WERI-Rb-1 (cell line): ENCODE data around the gene CDKN2B-AS1.

Experiments used
- DNase-seq: peaks from one replicate; pipeline ENCODE4 v3.0.0-alpha.2; 2020
- H3K27ac ChIP-seq: fragments of 250-450 bp; sonication (Bioruptor Pico); 2 replicates; pipeline ENCODE4 v1.5.1; 2020; ENCODE audit warnings: mild to moderate bottlenecking, moderate library complexity
- H3K27me3 ChIP-seq: fragments of 250-450 bp; sonication (Bioruptor Pico); 2 replicates; pipeline ENCODE4 v1.5.1; 2021; ENCODE audit warnings: mild to moderate bottlenecking, low read depth, moderate library complexity; ENCODE audit not compliant: insufficient read depth, severe bottlenecking
- H3K36me3 ChIP-seq: fragments of 250-450 bp; sonication (Bioruptor Pico); 2 replicates; pipeline ENCODE4 v1.5.1; 2020; ENCODE audit warnings: mild to moderate bottlenecking, moderate library complexity
- H3K4me3 ChIP-seq: 2 replicates; pipeline ENCODE4 v1.5.1; 2011; ENCODE audit warnings: low read depth, mild to moderate bottlenecking, control low read depth, low read length
- H3K9me3 ChIP-seq: fragments of 250-450 bp; sonication (Bioruptor Pico); 2 replicates; pipeline ENCODE4 v1.5.1; 2021; ENCODE audit warnings: mild to moderate bottlenecking, moderate library complexity; ENCODE audit not compliant: severe bottlenecking
- CTCF ChIP-seq: IDR thresholded peaks from 2 replicates; pipeline ENCODE4 v1.5.1; 2011; ENCODE audit warnings: low read depth, mild to moderate bottlenecking, control low read depth, inconsistent platforms, low read length

The CDKN2B-AS1 gene

GRCh38 chr9:22112870-22113821 lies 118.6 kb downstream of the CDKN2B-AS1 start:
- Histone ChIP-seq H3K9me3 (no peaks in the 10 kb centered on the region), H3K36me3 (no peaks in the 10 kb centered on the region), H3K4me3 (no peak overlapping the region), H3K27ac (no peak overlapping the region), H3K27me3 (no peaks in the 10 kb centered on the region)
- TF ChIP-seq CTCF = no peak
- DNase-seq = peak; percentile 10

GRCh38 chr9:22114956-22115355 lies 120.4 kb downstream of the CDKN2B-AS1 start:
- H3K9me3 ChIP-seq = no peaks in the 10 kb centered on the region
- no peak for DNase-seq
- H3K36me3 ChIP-seq = no peaks in the 10 kb centered on the region
- H3K4me3 ChIP-seq = no peak overlapping the region
- H3K27me3 ChIP-seq = no peaks in the 10 kb centered on the region
- H3K27ac ChIP-seq = no peak overlapping the region
- no peak for TF ChIP-seq CTCF

GRCh38 chr9:22116758-22117157 lies 122.2 kb downstream of the CDKN2B-AS1 start:
- Histone ChIP-seq H3K36me3 (no peaks in the 10 kb centered on the region), H3K9me3 (no peaks in the 10 kb centered on the region), H3K27ac (no peak overlapping the region), H3K27me3 (no peaks in the 10 kb centered on the region), H3K4me3 (no peak overlapping the region)
- DNase-seq = no peak
- no peak for TF ChIP-seq CTCF

- no peak for DNase-seq
- no peaks in the 10 kb centered on the region for H3K36me3 ChIP-seq
Observed at GRCh38 chr9:22117511-22118384, 123.2 kb downstream of the CDKN2B-AS1 start.

More at GRCh38 chr9:22117511-22118384, 123.2 kb downstream of the CDKN2B-AS1 start:
- TF ChIP-seq CTCF = no peak
- Histone ChIP-seq H3K9me3 (peaks cover 2% of the 10 kb centered on the region), H3K27ac (no peak overlapping the region), H3K27me3 (no peaks in the 10 kb centered on the region), H3K4me3 (no peak overlapping the region)
